HG03060 (cell line): ENCODE results near the gene CHPF2.

Source experiments
- ATAC-seq: cut with Tn5 transposase; IDR thresholded peaks from one replicate; pipeline ENCODE4 v1.9.1; 2021; ENCODE audit warnings: low read depth, moderate number of reproducible peaks; ENCODE audit not compliant: unreplicated experiment

Gene CHPF2

DNA sequence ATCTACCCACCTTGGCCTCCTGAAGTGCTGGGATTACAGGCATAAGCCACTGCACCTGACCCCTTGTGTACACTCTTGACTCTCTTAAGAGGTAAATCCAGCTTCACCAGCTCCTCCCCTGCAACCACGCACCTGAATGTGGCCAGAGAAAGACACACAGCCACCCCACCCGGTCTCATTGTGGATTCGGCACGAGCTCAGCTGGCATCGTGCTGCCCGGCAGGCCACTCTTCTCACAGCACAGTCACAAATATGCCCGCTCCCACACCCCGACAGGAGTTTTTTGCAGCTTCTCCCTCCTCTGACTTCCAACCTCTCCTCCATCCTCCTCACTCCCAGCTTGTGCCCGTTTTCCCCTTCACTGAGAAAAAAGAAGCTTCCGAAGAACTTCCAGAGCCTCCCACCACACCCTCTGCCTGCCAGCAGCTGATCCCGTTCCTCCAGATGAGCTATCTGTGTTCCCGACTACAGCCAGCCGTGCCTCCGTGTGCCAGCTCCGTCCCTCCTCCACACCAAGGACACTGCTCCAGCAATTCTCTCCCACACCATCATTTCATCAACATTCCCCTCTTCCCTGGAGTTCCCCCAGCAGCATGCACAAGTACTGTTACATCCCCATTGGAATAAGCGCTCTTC lies 24.2 kb downstream of the CHPF2 start:
- ATAC-seq = no peak

DNA sequence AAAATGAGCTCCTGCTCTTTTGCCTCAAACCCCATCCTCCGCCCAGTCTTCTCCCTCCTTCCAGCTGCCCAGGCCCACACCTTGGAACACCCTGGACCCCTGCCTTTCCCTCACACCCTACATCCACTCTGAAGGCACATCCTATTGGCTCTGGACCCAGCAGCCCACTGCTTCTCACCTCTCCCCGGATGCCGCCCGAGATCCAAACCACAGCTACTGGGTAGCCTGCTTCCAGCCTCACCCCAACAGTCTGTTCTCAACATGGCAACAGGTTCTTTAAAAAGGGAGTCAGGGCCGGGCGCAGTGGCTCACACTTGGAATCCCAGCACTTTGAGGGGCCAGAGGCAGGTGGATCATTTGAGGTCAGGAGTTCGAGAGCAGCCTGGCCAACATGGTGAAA lies 25.7 kb downstream of the CHPF2 start:
- no peak for ATAC-seq

DNA sequence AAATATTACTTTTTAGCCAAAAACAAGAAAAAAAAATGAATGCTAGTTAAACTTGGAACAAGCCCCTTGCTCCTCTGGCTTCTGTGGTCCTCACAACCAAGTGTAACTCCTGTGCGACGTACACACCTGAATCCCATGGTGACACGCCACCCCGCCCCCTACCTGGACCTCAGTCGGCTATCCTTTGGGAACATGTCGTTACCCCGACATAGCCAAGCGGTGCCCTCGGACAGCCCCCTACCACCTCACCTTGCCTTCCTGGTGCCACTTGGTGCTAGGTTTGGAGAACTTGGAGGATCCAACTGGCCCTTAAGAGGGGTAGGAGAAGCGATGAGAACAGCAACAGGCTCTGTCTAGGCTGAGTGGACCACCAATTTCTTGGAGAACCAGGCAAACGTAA lies 28.2 kb downstream of the CHPF2 start:
- ATAC-seq = no peak

DNA sequence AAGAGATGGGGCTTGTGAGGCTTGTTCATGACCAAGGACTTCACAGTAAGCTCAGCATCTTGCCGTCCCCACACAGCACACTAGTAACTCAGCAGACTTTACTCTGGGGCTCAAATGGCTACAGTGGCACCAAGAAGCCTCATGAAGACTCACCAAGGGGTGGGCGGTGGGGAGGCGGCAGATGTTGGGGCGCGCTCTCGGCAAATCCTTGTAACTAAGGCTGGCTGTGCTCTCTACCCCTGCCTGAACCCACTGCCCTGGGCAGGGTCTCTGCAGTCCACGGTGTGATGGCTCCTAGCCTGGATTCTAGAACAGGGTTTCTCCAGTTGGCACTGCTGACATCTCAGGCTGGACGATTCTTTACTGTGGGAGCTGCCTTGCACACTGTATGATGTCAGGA lies 28.6 kb downstream of the CHPF2 start:
- no peak for ATAC-seq

DNA sequence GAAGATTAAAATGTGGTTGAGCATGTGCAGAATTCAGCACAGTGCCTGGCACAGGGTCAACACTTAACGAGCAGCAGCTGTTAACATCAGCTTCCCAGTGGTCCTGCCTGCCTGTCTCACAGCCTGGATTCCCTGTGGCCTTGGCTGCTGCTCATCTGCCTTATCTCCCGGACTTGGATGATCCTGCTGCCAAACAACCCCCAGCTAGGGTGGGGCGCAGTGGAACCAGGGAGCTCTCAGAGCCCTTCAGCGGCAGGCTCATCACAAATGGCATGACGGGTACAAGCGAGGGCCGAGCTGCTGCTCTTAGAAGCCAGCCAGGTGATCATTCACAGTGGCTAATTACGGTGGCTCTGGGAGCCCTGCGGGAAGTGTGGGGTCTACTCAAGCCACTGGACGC lies 29.2 kb downstream of the CHPF2 start:
- ATAC-seq = no peak

DNA sequence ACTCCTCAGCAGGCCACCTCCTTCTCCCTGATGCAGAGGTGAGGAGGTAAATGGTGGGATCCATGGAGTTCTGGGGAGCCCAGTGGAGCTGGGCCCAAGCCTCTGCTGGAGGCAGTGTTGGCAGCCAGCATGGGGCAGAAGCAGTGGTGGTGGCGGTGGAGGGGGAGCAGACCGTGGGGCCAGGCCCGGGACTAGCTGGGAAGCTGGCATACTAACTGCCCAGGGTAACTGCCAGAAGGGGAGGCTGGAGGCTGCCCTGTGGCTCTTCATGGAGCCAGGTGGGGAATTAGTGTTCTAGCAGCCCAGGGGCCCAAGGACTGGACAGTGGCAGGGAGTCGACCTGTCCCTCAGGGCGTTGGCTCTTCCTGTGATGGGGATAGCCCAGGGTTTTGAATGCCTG lies 32.3 kb downstream of the CHPF2 start:
- no peak for ATAC-seq

DNA sequence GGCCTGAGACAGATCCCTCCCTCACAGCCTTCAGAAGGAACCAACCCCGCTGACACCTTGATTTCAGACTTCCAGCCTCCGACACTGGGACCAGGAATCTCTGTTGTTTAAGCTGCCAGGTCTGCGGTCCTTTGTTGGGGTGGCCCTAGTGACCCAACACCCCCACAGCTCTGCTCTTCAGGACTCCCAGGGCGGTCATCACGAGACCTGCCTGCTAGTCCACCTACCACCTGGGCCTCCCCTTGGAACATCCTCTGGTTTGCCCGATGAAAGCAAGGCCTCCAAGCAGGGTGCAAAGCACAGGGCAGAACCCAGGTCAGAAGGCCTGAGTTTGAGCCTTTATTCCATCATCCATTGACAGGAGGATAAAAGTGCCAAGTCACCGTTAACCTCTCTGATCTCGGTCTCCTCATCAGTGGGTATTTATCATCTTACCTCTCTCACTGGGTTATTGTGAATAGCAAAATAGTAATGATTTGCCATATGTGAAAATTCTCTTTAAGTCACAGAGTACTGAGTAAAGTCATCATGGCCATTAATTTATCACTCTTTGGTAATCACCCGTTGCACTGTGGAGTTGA lies 33.2 kb downstream of the CHPF2 start:
- ATAC-seq = no peak

DNA sequence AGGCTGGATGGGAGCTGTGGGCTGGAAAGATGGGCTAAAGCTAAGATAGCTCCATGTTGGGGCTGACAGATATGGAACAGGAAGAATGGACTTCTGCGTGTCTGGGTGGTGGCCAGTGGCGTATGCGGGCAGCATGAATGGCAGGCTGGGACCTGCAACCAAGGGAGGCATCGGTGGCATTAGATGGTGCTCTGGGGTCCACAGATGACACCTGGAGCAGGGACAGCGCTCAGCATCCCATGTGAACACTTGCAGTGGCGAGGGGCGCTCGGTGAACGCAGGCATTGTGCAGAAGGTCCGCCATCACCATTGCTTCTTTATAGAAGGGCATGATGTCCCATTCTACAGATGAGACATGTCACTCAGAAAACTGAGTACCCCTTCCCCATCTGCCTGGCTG lies 37.2 kb downstream of the CHPF2 start:
- no peak for ATAC-seq

DNA sequence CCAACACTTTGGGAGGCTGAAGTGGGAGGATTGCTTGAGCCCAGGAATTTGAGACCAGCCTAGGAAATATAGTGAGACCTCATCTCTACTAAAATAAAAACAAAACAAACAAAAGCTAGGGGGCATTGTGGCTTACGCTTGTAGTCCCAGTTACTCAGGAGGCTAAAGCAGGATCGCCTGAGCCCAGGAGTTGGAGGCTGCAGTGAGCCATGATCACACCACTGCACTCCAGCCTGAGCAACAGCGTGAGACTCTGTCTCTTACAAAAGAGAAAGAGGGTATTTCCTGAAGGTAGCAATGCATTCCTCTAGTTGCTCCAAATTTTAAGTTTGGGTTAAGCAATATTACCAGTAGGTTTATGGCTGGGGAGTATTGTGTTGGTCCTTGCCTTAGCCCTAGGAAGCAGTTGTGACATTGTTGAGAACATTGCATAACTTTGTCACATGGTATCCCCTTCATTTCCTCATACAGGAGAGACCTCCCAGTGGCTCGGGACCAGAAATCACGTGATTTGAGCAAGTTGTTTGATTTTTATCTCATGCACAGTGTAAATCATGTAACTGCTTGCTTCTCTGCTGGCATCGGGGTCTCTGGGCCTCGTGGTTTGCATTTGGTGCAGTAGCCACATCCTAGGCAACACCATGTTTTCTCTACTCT lies 39.5 kb downstream of the CHPF2 start:
- ATAC-seq = no peak

DNA sequence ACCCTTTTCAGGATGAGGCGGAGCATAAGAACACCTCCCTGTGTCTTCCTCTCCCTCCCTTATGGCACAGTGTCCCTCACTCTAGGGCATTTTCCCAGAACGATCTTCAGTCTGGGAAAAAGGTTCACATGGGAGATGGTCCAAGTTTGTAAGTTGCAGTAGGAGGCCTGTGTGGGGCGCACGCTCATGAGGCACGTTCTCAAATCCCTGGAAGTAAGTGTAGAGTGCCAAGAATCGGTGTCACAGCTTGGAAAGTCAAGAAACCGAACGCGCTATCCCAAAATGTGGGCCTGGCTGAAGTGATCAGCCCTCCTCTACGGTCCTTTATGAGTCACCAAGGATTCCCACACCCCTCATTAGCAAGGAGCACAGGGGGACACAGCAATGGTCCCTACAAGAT lies 40.1 kb downstream of the CHPF2 start:
- ATAC-seq = no peak

DNA sequence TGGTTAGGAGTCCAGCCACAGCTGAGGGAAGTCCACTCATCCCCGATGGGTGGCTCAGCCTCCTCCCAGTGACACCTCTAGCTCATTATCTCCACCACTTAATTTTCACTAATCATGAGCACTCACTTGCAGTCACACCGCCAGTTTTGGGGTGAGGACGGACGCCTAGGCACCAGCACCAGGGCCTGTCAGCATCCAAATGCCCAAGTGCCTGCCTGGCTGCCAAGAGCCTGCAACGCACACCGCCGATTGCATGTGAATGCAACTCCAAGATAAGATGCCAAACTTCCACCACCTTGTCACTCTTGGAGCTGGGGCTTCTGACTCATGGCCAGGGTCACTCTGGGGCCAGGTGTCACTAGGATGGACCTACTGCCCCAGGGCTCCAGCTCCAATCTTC lies 40.6 kb downstream of the CHPF2 start:
- no peak for ATAC-seq

DNA sequence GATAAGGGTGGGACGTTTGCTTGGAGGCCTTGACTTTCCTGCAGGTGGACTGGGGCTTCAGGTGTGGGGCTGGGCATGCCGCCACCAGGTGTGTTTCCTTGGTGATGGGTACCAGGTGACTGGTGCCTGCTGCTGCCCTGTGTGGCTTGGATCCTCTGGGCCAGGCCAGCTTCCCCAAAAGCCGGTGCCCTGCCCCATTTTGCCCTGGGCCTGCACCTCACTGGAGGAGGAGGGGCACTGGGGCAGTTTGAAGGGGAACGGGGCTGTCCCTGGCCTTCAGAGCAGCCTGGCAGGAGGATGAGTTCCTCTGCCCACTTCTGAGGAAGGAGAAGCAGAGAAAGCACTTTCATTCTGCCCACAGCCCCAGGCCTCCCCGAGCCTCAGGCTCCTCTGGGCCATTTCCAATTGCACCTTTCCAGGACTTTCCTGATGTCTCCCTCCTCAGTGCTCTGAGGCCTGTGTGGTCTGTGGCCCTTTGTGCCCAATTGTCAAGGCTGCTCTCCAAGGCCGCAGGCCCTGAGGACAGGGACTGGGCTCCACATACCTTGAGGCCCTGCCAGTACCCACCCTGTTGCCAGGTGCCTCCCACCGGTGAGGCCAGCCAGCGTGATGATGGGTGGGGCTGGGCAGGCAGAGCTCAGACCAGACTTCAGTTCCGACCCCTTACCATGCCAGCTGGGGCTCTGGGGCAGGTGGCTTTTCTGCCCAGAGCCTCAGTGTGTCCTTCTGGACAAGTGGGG lies 41.5 kb downstream of the CHPF2 start:
- no peak for ATAC-seq

DNA sequence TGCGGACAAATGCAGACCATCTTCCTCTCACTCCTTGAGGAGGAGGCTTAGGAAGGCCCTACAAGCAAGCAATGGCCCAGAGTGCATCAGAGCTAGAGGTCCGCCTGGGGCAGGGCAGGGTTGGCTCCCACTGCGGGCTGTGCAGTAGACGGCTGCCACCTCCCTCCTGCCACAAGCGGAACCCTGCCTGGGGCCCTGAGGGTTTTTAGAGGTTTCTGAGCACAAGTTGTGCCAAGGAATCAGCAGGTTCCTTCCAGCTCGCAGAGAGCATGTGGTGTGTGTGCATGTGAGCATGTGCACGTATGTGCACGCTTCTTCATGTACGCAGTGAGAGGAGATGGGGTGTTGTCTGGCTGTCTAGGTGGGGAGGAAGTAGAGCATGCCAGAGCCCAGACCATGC lies 42.1 kb downstream of the CHPF2 start:
- no peak for ATAC-seq

DNA sequence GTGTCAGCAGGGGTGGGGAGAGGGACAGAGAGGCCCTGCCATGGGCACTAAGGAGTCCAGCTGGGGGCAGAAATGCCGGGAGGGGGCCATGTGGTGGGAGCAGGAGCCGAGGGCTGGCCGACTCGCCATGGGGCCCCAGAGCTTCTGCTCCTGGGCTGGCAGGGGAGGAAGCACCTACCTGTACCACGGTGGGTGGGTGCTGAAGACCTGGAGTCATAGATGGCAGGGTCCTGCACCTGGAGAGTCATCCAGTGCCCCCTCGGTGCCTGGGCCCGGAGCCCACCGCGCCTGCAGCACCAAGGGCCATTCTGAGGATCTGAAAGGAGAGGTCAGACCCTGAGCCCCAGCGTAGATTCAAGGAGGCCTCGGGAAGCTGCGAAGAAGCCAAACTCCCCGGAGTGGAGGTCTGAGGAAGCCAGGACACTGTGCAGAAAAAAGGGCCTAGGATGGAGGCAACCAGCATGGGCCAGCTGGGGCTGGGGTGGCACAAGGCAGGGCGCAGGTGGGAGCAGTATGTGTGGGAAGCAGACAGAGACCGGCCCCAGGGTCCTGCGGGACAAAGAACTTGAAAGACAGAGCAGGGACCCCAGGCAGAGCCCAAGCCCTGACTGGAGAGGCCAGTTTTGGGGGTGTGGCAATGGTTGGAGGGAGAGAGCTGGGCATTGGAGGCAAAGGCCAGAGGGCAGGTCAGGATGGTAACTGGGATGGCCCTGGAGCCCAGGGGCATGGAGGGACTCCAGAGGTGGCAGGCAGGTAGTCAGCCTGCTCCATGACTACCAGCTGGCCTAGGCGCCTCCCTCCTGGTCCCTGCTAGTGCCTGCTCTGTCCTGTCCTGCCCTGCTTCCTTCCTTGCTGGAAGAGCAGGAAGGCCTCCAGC lies 42.9 kb downstream of the CHPF2 start:
- no peak for ATAC-seq

DNA sequence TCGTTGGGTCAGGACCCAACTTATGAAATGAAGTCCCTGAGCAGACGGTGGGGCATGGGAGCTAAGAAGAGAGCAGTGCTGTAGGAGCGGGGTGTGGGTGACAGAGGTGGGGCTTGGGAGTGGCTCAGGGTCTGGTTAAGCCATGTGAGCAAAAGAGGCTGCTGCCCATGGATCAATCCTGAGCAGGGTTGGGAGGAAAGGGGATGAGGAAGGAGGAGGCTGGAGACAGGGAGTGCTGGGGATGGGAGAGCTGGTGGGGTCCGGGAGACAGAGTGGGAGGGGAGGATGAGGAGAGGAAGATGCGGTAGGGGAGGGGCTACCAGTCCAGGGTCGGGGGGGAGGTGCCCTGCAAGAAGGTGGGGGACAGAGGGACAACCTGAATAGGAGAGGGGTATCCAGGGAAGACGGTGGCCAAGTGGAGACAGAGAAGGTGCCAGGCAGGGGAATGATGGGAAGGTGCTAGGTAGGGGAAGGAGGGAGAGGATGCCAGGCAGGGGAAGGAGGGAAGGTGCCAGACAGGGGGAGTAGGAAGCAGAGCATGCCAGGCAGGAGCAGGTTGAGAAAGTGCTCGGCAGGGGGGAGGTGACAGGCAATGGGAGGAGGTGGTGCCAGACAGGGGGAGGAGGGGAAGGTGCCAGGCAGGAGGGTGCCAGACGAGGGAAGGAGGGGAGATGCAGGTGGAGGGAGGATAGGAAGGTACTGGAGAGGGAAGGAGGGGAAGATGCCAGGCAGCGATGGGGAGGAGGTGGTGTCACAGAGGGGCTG lies 43.7 kb downstream of the CHPF2 start:
- ATAC-seq = no peak

DNA sequence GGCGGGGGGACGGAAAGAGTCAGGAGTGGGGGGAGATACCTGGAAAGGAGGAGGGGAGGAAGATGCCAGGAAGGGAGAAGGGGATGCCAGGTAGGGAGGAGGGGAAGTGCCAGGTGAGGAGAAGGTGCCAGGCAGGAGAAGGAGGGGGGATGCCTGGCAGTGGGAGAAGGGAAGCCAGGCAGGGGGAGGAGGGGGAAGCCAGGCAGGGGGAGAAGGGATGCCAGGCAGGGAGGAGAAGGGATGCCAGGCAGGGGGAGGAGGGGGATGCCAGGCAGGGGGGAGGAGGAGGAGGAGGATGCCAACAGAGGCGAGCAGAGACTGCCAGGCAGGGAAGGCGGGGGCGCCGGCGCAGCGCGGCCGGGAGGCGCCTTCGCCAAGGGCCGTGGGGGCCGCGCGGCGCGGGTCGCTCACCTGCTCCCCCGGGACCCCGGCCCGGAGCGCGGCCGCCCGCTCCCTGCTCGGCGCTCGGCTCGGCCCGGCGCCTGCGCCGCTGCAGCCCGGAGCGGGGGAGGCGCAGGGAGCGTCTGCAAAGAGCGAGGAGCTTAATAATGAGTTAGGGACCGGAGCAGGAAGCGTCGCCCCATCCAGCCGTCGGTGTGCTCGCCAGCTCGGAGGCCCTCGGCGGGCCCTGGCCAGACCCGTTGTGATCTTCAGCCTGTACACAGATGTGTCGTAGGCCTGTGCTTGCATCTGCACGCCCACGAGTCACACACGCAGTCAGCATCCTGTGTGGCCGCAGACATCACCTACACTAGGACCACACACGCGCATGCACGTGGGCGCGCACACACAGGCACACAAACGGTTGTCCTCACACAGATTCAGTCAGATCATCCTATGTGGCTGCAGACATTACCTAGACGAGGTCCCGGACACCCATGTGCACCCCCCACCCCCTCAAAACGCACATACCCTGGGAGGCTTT lies 44.6 kb downstream of the CHPF2 start:
- ATAC-seq = no peak

DNA sequence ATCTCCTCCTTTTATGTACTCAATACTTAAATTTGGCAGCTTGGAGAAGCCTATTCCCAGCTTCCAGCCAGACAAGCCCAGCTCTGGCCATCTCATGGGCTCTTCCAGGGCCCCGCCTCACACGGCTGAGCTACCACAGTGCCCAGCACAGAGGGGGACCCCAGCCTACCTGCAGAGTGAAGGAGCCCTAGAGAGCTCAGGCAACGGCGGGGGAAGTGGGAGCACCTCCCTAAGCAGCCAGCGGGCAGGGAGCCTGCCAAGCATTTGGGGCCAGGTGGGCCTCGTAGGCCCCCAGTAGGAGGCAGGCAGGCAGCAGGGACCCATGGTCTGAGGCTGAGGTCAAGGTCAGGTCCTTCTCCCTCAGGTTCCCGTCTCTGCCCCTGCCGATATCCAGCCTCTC lies 45.3 kb downstream of the CHPF2 start:
- ATAC-seq = no peak

DNA sequence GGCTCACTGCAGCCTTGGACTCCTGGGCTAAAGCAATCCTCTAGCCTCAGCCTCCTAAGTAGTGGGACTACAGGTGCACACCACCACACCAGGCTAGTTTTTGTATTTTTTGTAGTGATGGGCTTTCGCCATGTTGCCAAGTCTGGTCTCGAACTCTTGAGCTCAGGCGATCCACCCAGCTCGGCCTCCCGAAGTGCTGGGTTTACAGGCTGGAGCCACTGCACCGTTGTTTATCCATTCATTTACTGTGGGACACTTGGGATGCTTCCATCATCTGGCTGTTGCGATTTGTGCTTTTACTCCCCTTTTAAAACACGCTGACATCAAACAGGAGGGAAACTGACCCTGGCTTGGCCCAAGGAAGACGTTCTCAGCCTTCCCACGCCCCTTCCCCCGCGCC lies 46.7 kb downstream of the CHPF2 start:
- ATAC-seq = no peak

DNA sequence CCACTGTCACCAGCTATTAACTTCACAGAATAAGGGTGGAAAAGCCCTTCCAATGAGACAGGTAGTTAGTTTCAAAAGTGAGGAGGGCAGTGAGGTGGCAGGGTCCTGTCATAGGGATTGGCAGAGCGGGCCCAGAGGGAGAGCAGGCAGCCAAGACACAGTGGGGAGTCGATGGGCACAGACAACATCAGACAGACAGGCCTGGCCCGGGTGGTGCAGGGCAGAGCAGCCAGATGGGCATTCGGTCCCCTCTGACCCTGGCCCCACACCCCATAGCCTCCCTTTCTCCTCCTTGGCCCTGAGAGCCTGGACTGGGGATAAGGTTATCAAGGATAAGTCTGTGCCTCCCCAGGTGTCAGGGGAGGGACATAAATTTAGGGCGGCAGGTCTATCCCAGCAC lies 47.6 kb downstream of the CHPF2 start:
- ATAC-seq = no peak
